Measurements from ENCODE around the gene GALK1. TPM values are rescaled to one million over a fixed set of nuclear protein-coding genes. Genes with fewer than 3 reads are reported as not detected.

GALK1 gene
- total and polyA plus RNA-seq, 9 of the 15 experiments (the other 6 are each of a cell fraction or from before 2014, with no cell fraction given), result 0.45 to 51.6 (median 17.4) TPM

DNA sequence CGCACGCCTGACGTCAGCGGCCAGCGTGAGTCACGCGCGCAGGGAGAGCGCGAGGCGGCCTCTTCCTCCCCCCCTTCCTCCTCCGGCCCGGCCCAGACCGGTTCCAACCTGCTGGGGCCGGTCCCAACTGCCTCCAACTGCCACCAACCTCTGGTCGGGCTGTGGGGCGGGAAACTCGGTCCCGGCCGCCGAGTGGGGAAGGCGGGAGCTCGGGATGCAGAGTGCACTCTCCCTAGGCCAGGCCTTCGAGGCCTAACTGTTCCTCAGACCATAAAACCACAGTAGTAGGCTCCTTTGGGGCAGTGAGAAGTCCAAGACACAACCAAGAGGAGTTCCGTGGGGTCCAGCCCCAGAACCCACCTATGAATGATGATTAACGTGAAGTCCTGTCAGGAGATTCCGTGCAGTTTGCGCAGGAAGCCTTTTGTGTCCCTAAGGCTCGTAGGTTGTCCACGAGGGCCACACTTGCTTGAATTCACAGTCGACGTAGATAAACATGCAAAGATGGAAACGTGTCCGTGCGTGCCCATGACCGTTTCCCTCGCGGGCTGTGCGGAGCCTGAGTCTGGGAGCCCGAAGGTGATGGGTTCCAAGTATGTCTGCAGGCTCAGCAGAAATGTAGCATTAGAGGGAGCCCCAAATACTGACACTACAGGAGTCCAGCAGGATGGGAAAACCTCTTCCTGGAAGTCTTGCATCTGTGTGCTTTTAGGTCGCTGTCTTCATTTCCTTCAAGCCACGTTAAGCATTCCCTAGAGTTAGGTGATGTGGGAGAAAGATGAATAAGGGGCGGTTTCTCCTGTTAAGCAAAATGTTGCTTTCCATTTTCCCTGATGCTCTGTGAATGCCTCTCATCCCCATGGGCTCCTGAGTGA lies 20.3 kb upstream of the GALK1 start:
- H3K9ac ChIP-seq (ENCODE audit: insufficient read depth in 1 of 2, low read depth in 2 of 2, low read length in 2 of 2), result peak overlapping the region; percentile 93 to 100
- FAIRE-seq (peak; percentile 40), ATAC-seq (peak; percentile 84), DNase-seq (ENCODE audit: extremely low read depth in 1 of 4, low spot score in 3 of 4) (peak; percentile 86 to 97 (median 89))
- peak overlapping the region; percentile 88 for H3K4me2 ChIP-seq (ENCODE audit: insufficient read depth, low read length)
- peak overlapping the region; percentile 69 for H3K4me3 ChIP-seq
- H3K79me2 ChIP-seq (ENCODE audit: control insufficient read depth, insufficient read depth, low read length), result peaks cover 50% of the 10 kb centered on the region
- H3K36me3 ChIP-seq (ENCODE audit: control insufficient read depth, insufficient read depth, low read length), result no peaks in the 10 kb centered on the region; the same call in 2 of the 3 replicates
- BruUV-seq (replicated peaks), result TSS peak; percentile 69
- ChIA-PET CTCF (ENCODE audit: low intra/inter-chr PET ratio) (interaction anchor here (0.6 to 1.0 kb wide), 3 partner anchors 63 to 747 kb away, joined by 3 to 4 read pairs (median 3); no protein-coding TSS in a partner anchor), POLR2A (interaction anchor here (0.5 to 7.1 kb wide), 23 partner anchors 9 to 933 kb away, joined by 3 to 132 read pairs (median 4); partner anchors contain the start of gene WBP2)
- H3K27ac ChIP-seq (ENCODE audit: extremely low read depth, low read depth, low read length), result peak overlapping the region; percentile 100
- intact Hi-C loops (cut with micrococcal nuclease) (loop anchor here (10.0 kb wide), 1 partner anchor 190 kb away; the partner anchor contains the start of genes ACOX1 and TEN1), in situ Hi-C loops (cut with MboI) (no loop called here)
- H3K9me3 ChIP-seq (replicated peaks; ENCODE audit: control insufficient read depth, insufficient read depth, low read depth, low read length), result no peaks in the 10 kb centered on the region
- H4K20me1 ChIP-seq (replicated peaks; ENCODE audit: control insufficient read depth, insufficient read depth, low read length), result no peaks in the 10 kb centered on the region
- WGBS (ENCODE audit: insufficient coverage, low coverage, missing lambda C conversion rate), result 2% methylated on average over 42 of the region's 43 CpGs
- peaks cover 28 to 39% of the 10 kb centered on the region in 2 experiments for H3K4me1 ChIP-seq (replicated peaks in 1 of 2; ENCODE audit: control insufficient read depth in 2 of 2, insufficient read depth in 2 of 2, low read length in 2 of 2)
- peak overlapping the region; percentile 91 for H2AFZ ChIP-seq (ENCODE audit: low read depth, low read length)
- no peaks in the 10 kb centered on the region for H3K27me3 ChIP-seq (ENCODE audit: control insufficient read depth in 2 of 2, insufficient read depth in 2 of 2, low read length in 2 of 2)
- H3K9me1 ChIP-seq (ENCODE audit: control insufficient read depth, insufficient read depth, low read length), result no peaks in the 10 kb centered on the region
- TF ChIP-seq HLTF (IDR thresholded peaks at IDR 0.05) (no peak), BMI1 (IDR thresholded peaks at IDR 0.05; ENCODE audit: low read length) (no peak), HOMEZ (CRISPR knock-in tag; IDR thresholded peaks at IDR 0.05) (no peak), ZNF707 (CRISPR knock-in tag; conservative IDR thresholded peaks at IDR 0.05) (no peak), MXD1 (CRISPR knock-in tag; IDR thresholded peaks at IDR 0.05; ENCODE audit: borderline replicate concordance, poor library complexity, severe bottlenecking) (no peak), NFATC3 (IDR thresholded peaks at IDR 0.05) (no peak), SMARCE1 (IDR thresholded peaks at IDR 0.05) (peak; percentile 55; the same call in 1 of the 2 replicates), NR1H2 (CRISPR knock-in tag; IDR thresholded peaks at IDR 0.05) (no peak), E2F1 (CRISPR knock-in tag; IDR thresholded peaks at IDR 0.05) (peak; percentile 89), ATF4 (CRISPR knock-in tag; IDR thresholded peaks at IDR 0.05) (peak; percentile 51; the same call in 1 of the 2 replicates)
- TF ChIP-seq, protein P1, sequence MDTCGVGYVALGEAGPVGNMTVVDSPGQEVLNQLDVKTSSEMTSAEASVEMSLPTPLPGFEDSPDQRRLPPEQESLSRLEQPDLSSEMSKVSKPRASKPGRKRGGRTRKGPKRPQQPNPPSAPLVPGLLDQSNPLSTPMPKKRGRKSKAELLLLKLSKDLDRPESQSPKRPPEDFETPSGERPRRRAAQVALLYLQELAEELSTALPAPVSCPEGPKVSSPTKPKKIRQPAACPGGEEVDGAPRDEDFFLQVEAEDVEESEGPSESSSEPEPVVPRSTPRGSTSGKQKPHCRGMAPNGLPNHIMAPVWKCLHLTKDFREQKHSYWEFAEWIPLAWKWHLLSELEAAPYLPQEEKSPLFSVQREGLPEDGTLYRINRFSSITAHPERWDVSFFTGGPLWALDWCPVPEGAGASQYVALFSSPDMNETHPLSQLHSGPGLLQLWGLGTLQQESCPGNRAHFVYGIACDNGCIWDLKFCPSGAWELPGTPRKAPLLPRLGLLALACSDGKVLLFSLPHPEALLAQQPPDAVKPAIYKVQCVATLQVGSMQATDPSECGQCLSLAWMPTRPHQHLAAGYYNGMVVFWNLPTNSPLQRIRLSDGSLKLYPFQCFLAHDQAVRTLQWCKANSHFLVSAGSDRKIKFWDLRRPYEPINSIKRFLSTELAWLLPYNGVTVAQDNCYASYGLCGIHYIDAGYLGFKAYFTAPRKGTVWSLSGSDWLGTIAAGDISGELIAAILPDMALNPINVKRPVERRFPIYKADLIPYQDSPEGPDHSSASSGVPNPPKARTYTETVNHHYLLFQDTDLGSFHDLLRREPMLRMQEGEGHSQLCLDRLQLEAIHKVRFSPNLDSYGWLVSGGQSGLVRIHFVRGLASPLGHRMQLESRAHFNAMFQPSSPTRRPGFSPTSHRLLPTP (IDR thresholded peaks at IDR 0.05; ENCODE audit: borderline replicate concordance, extremely low read depth, insufficient read length), result no peak

Measured in K562 (cell line).